K562 (cell line): ENCODE results near the gene MYADML2.

ENCODE experiments used
- C11orf30 ChIP-seq: fragments of 450-650 bp; IDR thresholded peaks from 2 replicates; pipeline ENCODE4 v1.6.1; 2016; ENCODE audit warnings: low read depth, mild to moderate bottlenecking
- CHD2 ChIP-seq: IDR thresholded peaks from 2 replicates; pipeline ENCODE4 v1.6.1; 2011; ENCODE audit warnings: low read depth, low read length
- CTCF ChIP-seq, 3 experiments: IDR thresholded peaks in 2 of 3; conservative IDR thresholded peaks in 1 of 3; 2 replicates each; pipeline ENCODE4 v1.5.1; 2011 to 2012; ENCODE audit warnings: low read length in 3 of 3, mild to moderate bottlenecking in 3 of 3, control low read depth in 2 of 3, improper control_type of control experiment in 1 of 3, inconsistent platforms in 1 of 3, low read depth in 1 of 3, mixed read lengths in 1 of 3, moderate library complexity in 1 of 3; ENCODE audit not compliant: insufficient read depth in 2 of 3
- E2F6 ChIP-seq, 2 experiments: IDR thresholded peaks; 2 replicates each; pipeline ENCODE4 v1.6.1; 2011; ENCODE audit warnings: borderline replicate concordance in 1 of 2, control low read depth in 1 of 2, low read depth in 1 of 2, low read length in 1 of 2, mild to moderate bottlenecking in 1 of 2, mixed read lengths in 1 of 2, moderate library complexity in 1 of 2; ENCODE audit not compliant: insufficient read depth in 1 of 2, insufficient read length in 1 of 2, poor library complexity in 1 of 2, severe bottlenecking in 1 of 2; ENCODE audit errors: extremely low read depth in 1 of 2
- E4F1 ChIP-seq: fragments of 250-450 bp; sonication (Bioruptor Pico); IDR thresholded peaks from 2 replicates; pipeline ENCODE4 v1.5.0; 2021; ENCODE audit warnings: mild to moderate bottlenecking, borderline replicate concordance
- IRF1 ChIP-seq: sonication (generic); formaldehyde crosslinking; IDR thresholded peaks from 2 replicates; pipeline ENCODE4 v1.8.0; 2022; ENCODE audit warnings: missing genetic modification reagents, mild to moderate bottlenecking, borderline replicate concordance
- IRF2 ChIP-seq: sonication (generic); formaldehyde crosslinking; IDR thresholded peaks from 2 replicates; pipeline ENCODE4 v1.8.1; 2022; ENCODE audit warnings: mild to moderate bottlenecking, missing genetic modification reagents
- POLR2A ChIP-seq: fragments of 450-650 bp; conservative IDR thresholded peaks from 2 replicates; pipeline ENCODE4 v1.6.1; 2016
- RFX5 ChIP-seq: IDR thresholded peaks from 2 replicates; pipeline ENCODE4 v1.6.1; 2011; ENCODE audit warnings: low read depth, mild to moderate bottlenecking, improper control_type of control experiment, low read length
- TBL1XR1 ChIP-seq, 2 experiments: IDR thresholded peaks; 2 replicates each; pipeline ENCODE4 v1.6.1; 2012; ENCODE audit warnings: improper control_type of control experiment in 2 of 2, low read length in 2 of 2, mild to moderate bottlenecking in 1 of 2
- ZNF174 ChIP-seq: fragments of 250-450 bp; sonication (Bioruptor Pico); IDR thresholded peaks from 2 replicates; pipeline ENCODE4 v1.4.0; 2020; ENCODE audit warnings: mild to moderate bottlenecking
- TF ChIP-seq, protein P1 (sequence below): sonication (generic); formaldehyde crosslinking; IDR thresholded peaks from 2 replicates; pipeline ENCODE4 v1.8.0; 2022; ENCODE audit warnings: mild to moderate bottlenecking, missing genetic modification reagents

GRCh38 chr17:81951785-81952684 is 5.0 kb upstream of the MYADML2 start:
- TF ChIP-seq E4F1 (CRISPR knock-in tag) (no peak), RFX5 (no peak), CTCF (IDR thresholded peaks at IDR 0.05 in 2 of 3, conservative IDR thresholded peaks at IDR 0.05 in 1 of 3; ENCODE audit: insufficient read depth in 2 of 3, low read depth in 1 of 3, low read length in 3 of 3) (no peak), CHD2 (no peak), C11orf30 (no peak), ZNF174 (no peak), POLR2A (no peak), IRF1 (CRISPR knock-in tag) (no peak), E2F6 (IDR thresholded peaks at IDR 0.05; ENCODE audit: borderline replicate concordance in 1 of 2, extremely low read depth in 1 of 2, insufficient read depth in 1 of 2, insufficient read length in 1 of 2, low read depth in 1 of 2, low read length in 1 of 2, poor library complexity in 1 of 2, severe bottlenecking in 1 of 2) (no peak), IRF2 (CRISPR knock-in tag) (no peak), TBL1XR1 (IDR thresholded peaks at IDR 0.05; ENCODE audit: low read length in 2 of 2) (no peak)
- TF ChIP-seq, protein P1, sequence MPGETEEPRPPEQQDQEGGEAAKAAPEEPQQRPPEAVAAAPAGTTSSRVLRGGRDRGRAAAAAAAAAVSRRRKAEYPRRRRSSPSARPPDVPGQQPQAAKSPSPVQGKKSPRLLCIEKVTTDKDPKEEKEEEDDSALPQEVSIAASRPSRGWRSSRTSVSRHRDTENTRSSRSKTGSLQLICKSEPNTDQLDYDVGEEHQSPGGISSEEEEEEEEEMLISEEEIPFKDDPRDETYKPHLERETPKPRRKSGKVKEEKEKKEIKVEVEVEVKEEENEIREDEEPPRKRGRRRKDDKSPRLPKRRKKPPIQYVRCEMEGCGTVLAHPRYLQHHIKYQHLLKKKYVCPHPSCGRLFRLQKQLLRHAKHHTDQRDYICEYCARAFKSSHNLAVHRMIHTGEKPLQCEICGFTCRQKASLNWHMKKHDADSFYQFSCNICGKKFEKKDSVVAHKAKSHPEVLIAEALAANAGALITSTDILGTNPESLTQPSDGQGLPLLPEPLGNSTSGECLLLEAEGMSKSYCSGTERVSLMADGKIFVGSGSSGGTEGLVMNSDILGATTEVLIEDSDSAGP, result no peak
